Esophagus muscularis mucosa (tissue), 3 donors: ENCODE data around the gene DSCAM.

Source experiments
- CTCF ChIP-seq, 3 experiments: fragments of 200-600 bp in 2 of 3; fragments of 450-650 bp in 1 of 3; sonication (generic) in 2 of 3; IDR thresholded peaks; one replicate each; pipeline ENCODE4 v1.5.1; 2017 to 2019; ENCODE audit warnings: antibody characterized with exemption in 3 of 3, mild to moderate bottlenecking in 2 of 3, moderate library complexity in 1 of 3
- POLR2AphosphoS5 ChIP-seq, 2 donors: sonication (generic); formaldehyde crosslinking; IDR thresholded peaks; one replicate each; pipeline ENCODE4 v1.6.1; 2017; ENCODE audit warnings: antibody characterized with exemption in 2 of 2

GRCh38 chr21:39972976-39973770, 873.8 kb downstream of the DSCAM start:
- TF ChIP-seq POLR2AphosphoS5 (IDR thresholded peaks at IDR 0.05) (no peak), CTCF (IDR thresholded peaks at IDR 0.05) (no peak)
